ENCODE data around the gene C5orf58.
A peak's percentile ranks its signal among the peaks of the same experiment; 100 is the strongest.

Gene C5orf58

GRCh38 chr5:170232786-170233185 lies at the start of gene C5orf58:
Gene C5orf58 (plus strand): TSS chr5:170232985. CDS start chr5:170234977, 1,992 bp downstream.
- no peak within 1 kb of the TSS for H3K27ac ChIP-seq
- no peaks in the 10 kb centered on the region for H3K9me3 ChIP-seq
- H3K27me3 ChIP-seq: no peaks in the 10 kb centered on the region
- TF ChIP-seq CTCF (IDR thresholded peaks at IDR 0.05): no peak
- no peak within 1 kb of the TSS for H3K4me3 ChIP-seq (ENCODE audit: low read depth in 1 of 2, low read length in 1 of 2)
- no peaks in the 10 kb centered on the region for H3K4me1 ChIP-seq (ENCODE audit: control insufficient read depth in 1 of 2, insufficient read depth in 1 of 2, low read depth in 1 of 2, low read length in 1 of 2)
- peaks cover 18% of the 10 kb centered on the region for H3K36me3 ChIP-seq

GRCh38 chr5:170183816-170184687 lies 48.7 kb upstream of the C5orf58 start:
- Histone ChIP-seq H3K27me3 (no peaks in the 10 kb centered on the region), H3K4me1 (ENCODE audit: control insufficient read depth in 1 of 2, insufficient read depth in 1 of 2, low read depth in 1 of 2, low read length in 1 of 2) (no peaks in the 10 kb centered on the region), H3K9me3 (no peaks in the 10 kb centered on the region), H3K36me3 (no peaks in the 10 kb centered on the region), H3K4me3 (ENCODE audit: low read depth in 1 of 2, low read length in 1 of 2) (no peak overlapping the region), H3K27ac (no peak overlapping the region)
- TF ChIP-seq CTCF (IDR thresholded peaks at IDR 0.05): peak; percentile 74

GRCh38 chr5:170184737-170185136 lies 48.0 kb upstream of the C5orf58 start:
- no peak for TF ChIP-seq CTCF (IDR thresholded peaks at IDR 0.05)
- H3K4me3 ChIP-seq (ENCODE audit: low read depth in 1 of 2, low read length in 1 of 2): no peak overlapping the region
- H3K36me3 ChIP-seq: no peaks in the 10 kb centered on the region
- H3K27me3 ChIP-seq: no peaks in the 10 kb centered on the region
- H3K9me3 ChIP-seq: no peaks in the 10 kb centered on the region
- no peak overlapping the region for H3K27ac ChIP-seq
- H3K4me1 ChIP-seq (ENCODE audit: control insufficient read depth in 1 of 2, insufficient read depth in 1 of 2, low read depth in 1 of 2, low read length in 1 of 2): no peaks in the 10 kb centered on the region

GRCh38 chr5:170186156-170186555 lies 46.6 kb upstream of the C5orf58 start:
- no peak for TF ChIP-seq CTCF (IDR thresholded peaks at IDR 0.05)
- no peak overlapping the region for H3K27ac ChIP-seq
- H3K9me3 ChIP-seq: no peaks in the 10 kb centered on the region
- H3K36me3 ChIP-seq: no peaks in the 10 kb centered on the region
- no peaks in the 10 kb centered on the region for H3K27me3 ChIP-seq
- H3K4me1 ChIP-seq (ENCODE audit: control insufficient read depth in 1 of 2, insufficient read depth in 1 of 2, low read depth in 1 of 2, low read length in 1 of 2): no peaks in the 10 kb centered on the region
- no peak overlapping the region for H3K4me3 ChIP-seq (ENCODE audit: low read depth in 1 of 2, low read length in 1 of 2)

GRCh38 chr5:170186856-170187255 lies 45.9 kb upstream of the C5orf58 start:
- Histone ChIP-seq H3K9me3 (no peaks in the 10 kb centered on the region), H3K4me1 (ENCODE audit: control insufficient read depth in 1 of 2, insufficient read depth in 1 of 2, low read depth in 1 of 2, low read length in 1 of 2) (no peaks in the 10 kb centered on the region), H3K4me3 (ENCODE audit: low read depth in 1 of 2, low read length in 1 of 2) (no peak overlapping the region), H3K27ac (no peak overlapping the region), H3K27me3 (no peaks in the 10 kb centered on the region), H3K36me3 (no peaks in the 10 kb centered on the region)
- TF ChIP-seq CTCF (IDR thresholded peaks at IDR 0.05): no peak
